ENCODE results near the gene VGLL4. TPM values are rescaled to one million over a fixed set of nuclear protein-coding genes. Genes with fewer than 3 reads are reported as not detected.

The VGLL4 gene
- total RNA-seq, 1 donor from 2014 or later, result 29.4 TPM

DNA sequence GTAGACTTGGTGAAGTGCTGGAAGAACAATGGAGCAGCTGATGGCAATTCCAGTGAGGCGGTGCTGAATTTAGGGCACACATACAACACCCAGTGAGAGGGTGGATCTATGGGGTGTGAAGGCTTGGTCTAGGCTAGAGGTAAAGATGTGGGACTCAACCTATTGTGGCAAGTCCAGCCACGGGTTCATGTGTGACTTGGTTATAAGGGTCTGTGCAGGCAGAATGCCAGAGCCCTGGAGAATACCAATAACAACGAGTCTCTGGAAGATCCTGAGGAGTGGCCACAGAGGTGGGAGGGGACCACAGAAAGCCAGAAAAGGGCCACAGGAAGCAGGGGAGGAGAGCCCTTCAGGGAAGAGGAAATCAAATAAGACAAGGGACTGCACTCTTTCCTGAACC, 55.0 kb downstream of the VGLL4 start:
- peaks cover 48% of the 10 kb centered on the region for H3K4me1 Mint-ChIP-seq (ENCODE audit: low read depth, unreplicated experiment)
- no peaks in the 10 kb centered on the region for H3K36me3 Mint-ChIP-seq (ENCODE audit: unreplicated experiment)
- no peak overlapping the region for H3K27ac Mint-ChIP-seq (ENCODE audit: unreplicated experiment)
- no peak for DNase-seq
- TF ChIP-seq, protein P1, sequence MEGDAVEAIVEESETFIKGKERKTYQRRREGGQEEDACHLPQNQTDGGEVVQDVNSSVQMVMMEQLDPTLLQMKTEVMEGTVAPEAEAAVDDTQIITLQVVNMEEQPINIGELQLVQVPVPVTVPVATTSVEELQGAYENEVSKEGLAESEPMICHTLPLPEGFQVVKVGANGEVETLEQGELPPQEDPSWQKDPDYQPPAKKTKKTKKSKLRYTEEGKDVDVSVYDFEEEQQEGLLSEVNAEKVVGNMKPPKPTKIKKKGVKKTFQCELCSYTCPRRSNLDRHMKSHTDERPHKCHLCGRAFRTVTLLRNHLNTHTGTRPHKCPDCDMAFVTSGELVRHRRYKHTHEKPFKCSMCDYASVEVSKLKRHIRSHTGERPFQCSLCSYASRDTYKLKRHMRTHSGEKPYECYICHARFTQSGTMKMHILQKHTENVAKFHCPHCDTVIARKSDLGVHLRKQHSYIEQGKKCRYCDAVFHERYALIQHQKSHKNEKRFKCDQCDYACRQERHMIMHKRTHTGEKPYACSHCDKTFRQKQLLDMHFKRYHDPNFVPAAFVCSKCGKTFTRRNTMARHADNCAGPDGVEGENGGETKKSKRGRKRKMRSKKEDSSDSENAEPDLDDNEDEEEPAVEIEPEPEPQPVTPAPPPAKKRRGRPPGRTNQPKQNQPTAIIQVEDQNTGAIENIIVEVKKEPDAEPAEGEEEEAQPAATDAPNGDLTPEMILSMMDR (IDR thresholded peaks at IDR 0.05; ENCODE audit: partially characterized antibody, unreplicated experiment), result no peak
- H3K27me3 Mint-ChIP-seq (ENCODE audit: unreplicated experiment), result peaks cover 2% of the 10 kb centered on the region
- H3K4me3 Mint-ChIP-seq (ENCODE audit: unreplicated experiment), result no peak overlapping the region
- H3K9me3 Mint-ChIP-seq (ENCODE audit: unreplicated experiment), result peaks cover 3% of the 10 kb centered on the region

DNA sequence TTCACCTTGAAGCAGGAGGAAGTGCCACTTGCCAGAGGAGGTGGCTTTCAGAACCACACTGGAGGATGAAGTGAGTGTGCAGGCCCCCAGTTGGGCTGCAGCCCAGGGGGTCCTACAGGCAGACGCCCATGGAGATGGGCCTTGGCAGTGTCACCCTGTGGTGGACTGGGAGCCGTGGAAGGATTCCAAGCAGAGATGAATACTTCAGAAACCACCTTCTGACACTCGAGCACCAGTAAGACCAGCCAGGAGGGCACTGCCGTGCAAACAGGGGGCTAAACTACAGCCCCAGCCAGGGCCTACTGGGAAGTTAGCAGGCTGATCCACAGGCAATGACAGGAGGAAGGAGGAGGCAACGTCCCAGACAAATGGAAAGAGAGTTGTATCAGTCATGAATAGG, 55.4 kb downstream of the VGLL4 start:
- TF ChIP-seq, protein P1 (IDR thresholded peaks at IDR 0.05; ENCODE audit: partially characterized antibody, unreplicated experiment), result no peak
- H3K9me3 Mint-ChIP-seq (ENCODE audit: unreplicated experiment), result peaks cover 3% of the 10 kb centered on the region
- no peak overlapping the region for H3K4me3 Mint-ChIP-seq (ENCODE audit: unreplicated experiment)
- H3K27me3 Mint-ChIP-seq (ENCODE audit: unreplicated experiment), result peaks cover 2% of the 10 kb centered on the region
- no peak overlapping the region for H3K27ac Mint-ChIP-seq (ENCODE audit: unreplicated experiment)
- no peak for DNase-seq
- H3K4me1 Mint-ChIP-seq (ENCODE audit: low read depth, unreplicated experiment), result peaks cover 48% of the 10 kb centered on the region
- no peaks in the 10 kb centered on the region for H3K36me3 Mint-ChIP-seq (ENCODE audit: unreplicated experiment)

GRCh38 chr3:11587766-11588165, 55.9 kb downstream of the VGLL4 start:
- TF ChIP-seq, protein P1 (IDR thresholded peaks at IDR 0.05; ENCODE audit: partially characterized antibody, unreplicated experiment), result no peak
- peaks cover 51% of the 10 kb centered on the region for H3K4me1 Mint-ChIP-seq (ENCODE audit: low read depth, unreplicated experiment)
- H3K36me3 Mint-ChIP-seq (ENCODE audit: unreplicated experiment), result no peaks in the 10 kb centered on the region
- H3K27ac Mint-ChIP-seq (ENCODE audit: unreplicated experiment), result no peak overlapping the region
- no peak for DNase-seq
- H3K4me3 Mint-ChIP-seq (ENCODE audit: unreplicated experiment), result no peak overlapping the region
- H3K9me3 Mint-ChIP-seq (ENCODE audit: unreplicated experiment), result peaks cover 3% of the 10 kb centered on the region
- peaks cover 2% of the 10 kb centered on the region for H3K27me3 Mint-ChIP-seq (ENCODE audit: unreplicated experiment)

DNA sequence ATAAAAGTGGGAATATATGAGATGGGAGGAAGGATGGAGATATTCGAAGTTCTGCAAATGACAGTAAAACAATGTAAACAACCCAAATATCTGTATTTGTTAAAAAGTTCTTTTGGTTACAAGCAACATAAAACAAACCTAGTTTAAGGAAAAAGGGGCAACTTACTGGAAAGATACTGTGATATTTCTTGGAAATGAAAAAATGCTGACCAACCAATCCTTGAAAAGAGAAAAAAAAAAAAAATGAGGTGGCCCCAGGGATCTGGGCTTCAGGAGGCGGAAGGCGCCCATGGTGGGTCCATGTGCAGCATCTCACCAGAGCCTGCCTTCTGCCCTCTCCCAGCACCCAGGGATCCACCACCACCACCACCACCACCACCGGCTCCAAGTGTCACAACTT, 59.1 kb downstream of the VGLL4 start:
- TF ChIP-seq, protein P1 (IDR thresholded peaks at IDR 0.05; ENCODE audit: partially characterized antibody, unreplicated experiment), result no peak
- no peak for DNase-seq
- Mint-ChIP-seq H3K27ac (ENCODE audit: unreplicated experiment) (no peak overlapping the region), H3K27me3 (ENCODE audit: unreplicated experiment) (peaks cover 2% of the 10 kb centered on the region), H3K36me3 (ENCODE audit: unreplicated experiment) (no peaks in the 10 kb centered on the region), H3K9me3 (ENCODE audit: unreplicated experiment) (peaks cover 3% of the 10 kb centered on the region), H3K4me3 (ENCODE audit: unreplicated experiment) (no peak overlapping the region), H3K4me1 (ENCODE audit: low read depth, unreplicated experiment) (peaks cover 44% of the 10 kb centered on the region)

DNA sequence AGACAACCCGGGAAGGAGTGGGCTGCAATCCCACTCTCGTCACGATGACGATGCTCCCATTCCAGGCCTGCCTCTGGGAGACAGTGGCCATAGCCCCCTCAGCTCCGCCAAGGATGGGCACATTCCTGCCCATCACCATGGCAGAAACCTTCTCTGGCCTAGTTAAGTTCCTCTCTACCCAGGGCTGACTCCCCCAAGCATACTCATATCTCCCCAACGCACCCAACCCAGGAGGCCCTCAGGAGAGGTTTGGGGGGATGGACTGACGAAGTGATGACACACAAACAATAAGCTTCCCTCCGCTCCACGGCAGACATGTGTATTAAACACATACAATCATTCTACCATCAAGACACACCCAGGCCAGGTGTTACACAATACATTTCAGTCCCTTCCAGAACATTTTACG, 60.1 kb downstream of the VGLL4 start:
- H3K9me3 Mint-ChIP-seq (ENCODE audit: unreplicated experiment), result peaks cover 3% of the 10 kb centered on the region
- H3K36me3 Mint-ChIP-seq (ENCODE audit: unreplicated experiment), result no peaks in the 10 kb centered on the region
- no peak overlapping the region for H3K27ac Mint-ChIP-seq (ENCODE audit: unreplicated experiment)
- no peak for DNase-seq
- H3K4me1 Mint-ChIP-seq (ENCODE audit: low read depth, unreplicated experiment), result peaks cover 42% of the 10 kb centered on the region
- H3K27me3 Mint-ChIP-seq (ENCODE audit: unreplicated experiment), result peaks cover 2% of the 10 kb centered on the region
- peak overlapping the region; percentile 4 for H3K4me3 Mint-ChIP-seq (ENCODE audit: unreplicated experiment)
- TF ChIP-seq, protein P1 (IDR thresholded peaks at IDR 0.05; ENCODE audit: partially characterized antibody, unreplicated experiment), result no peak

Data from glutamatergic neuron (in vitro differentiated cells).